ENCODE measurements around the gene KRT77.

Gene KRT77

DNA sequence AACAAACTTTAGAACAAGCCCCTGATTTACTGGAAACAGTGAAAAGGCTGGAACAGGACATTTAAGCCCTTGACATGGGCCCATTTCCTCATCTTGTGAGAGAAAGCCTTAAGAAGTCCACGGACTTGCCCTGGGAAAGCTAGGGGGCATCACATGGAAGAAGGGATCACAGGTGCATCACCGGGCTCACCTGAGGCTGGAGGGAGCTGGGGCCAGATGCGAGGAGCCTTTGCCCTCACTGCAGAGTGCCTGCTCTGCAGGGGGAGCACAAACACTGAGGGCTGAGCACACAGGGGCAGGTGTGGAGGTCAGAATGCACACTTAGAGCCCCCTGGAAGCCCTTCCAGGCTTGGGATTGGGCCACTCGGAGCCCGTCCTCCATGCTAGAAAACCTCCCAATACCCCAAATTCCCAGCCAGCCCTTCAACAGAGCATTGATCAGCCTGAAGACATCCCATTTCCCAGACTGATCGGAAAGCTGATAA is 17.9 kb downstream of the KRT77 start:
- Histone ChIP-seq H3K79me2 (ENCODE audit: low read length) (no peaks in the 10 kb centered on the region), H3K9ac (ENCODE audit: low read length) (no peak overlapping the region), H3K4me1 (ENCODE audit: low read length) (no peaks in the 10 kb centered on the region), H2AFZ (ENCODE audit: low read depth, low read length) (no peak overlapping the region), H3K4me2 (ENCODE audit: low read length) (no peak overlapping the region), H3K9me3 (ENCODE audit: insufficient read depth, low read length) (no peaks in the 10 kb centered on the region), H3K4me3 (ENCODE audit: low read length) (no peak overlapping the region), H4K20me1 (ENCODE audit: insufficient read depth, low read length) (no peaks in the 10 kb centered on the region), H3K36me3 (replicated peaks; ENCODE audit: low read depth, low read length) (no peaks in the 10 kb centered on the region), H3K27me3 (ENCODE audit: low read depth, low read length) (peaks cover 69% of the 10 kb centered on the region), H3K27ac (ENCODE audit: low read length) (no peak overlapping the region)
- TF ChIP-seq, protein P1, sequence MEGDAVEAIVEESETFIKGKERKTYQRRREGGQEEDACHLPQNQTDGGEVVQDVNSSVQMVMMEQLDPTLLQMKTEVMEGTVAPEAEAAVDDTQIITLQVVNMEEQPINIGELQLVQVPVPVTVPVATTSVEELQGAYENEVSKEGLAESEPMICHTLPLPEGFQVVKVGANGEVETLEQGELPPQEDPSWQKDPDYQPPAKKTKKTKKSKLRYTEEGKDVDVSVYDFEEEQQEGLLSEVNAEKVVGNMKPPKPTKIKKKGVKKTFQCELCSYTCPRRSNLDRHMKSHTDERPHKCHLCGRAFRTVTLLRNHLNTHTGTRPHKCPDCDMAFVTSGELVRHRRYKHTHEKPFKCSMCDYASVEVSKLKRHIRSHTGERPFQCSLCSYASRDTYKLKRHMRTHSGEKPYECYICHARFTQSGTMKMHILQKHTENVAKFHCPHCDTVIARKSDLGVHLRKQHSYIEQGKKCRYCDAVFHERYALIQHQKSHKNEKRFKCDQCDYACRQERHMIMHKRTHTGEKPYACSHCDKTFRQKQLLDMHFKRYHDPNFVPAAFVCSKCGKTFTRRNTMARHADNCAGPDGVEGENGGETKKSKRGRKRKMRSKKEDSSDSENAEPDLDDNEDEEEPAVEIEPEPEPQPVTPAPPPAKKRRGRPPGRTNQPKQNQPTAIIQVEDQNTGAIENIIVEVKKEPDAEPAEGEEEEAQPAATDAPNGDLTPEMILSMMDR (IDR thresholded peaks at IDR 0.05; ENCODE audit: low read depth, low read length): no peak
- no peak for TF ChIP-seq EZH2phosphoT487 (IDR thresholded peaks at IDR 0.05; ENCODE audit: low read depth)

DNA sequence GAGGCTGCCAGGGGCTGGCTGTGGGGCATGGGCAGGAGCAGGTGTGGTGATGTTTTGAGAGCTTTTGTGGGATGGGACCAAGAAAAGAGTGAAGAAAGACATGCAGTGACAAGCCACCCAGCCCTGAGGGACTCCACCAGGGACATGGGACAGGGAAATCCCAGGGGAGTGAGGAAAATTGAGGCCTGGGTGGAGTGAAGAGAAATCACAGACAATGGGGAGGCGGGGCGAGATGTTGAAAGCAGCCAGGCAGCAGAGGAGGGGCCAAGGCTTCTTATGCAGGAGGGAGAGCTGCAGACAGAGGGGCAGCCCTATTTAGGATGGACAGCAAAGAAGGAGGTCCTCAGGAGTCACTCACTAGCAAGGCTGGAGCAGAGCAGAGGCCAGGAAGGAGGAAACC is 18.9 kb downstream of the KRT77 start:
- TF ChIP-seq, protein P1 (IDR thresholded peaks at IDR 0.05; ENCODE audit: low read depth, low read length): no peak
- no peak overlapping the region for H3K4me3 ChIP-seq (ENCODE audit: low read length)
- H3K79me2 ChIP-seq (ENCODE audit: low read length): no peaks in the 10 kb centered on the region
- H3K9ac ChIP-seq (ENCODE audit: low read length): no peak overlapping the region
- H3K27me3 ChIP-seq (ENCODE audit: low read depth, low read length): peaks cover 69% of the 10 kb centered on the region
- H3K9me3 ChIP-seq (ENCODE audit: insufficient read depth, low read length): no peaks in the 10 kb centered on the region
- H3K4me1 ChIP-seq (ENCODE audit: low read length): no peaks in the 10 kb centered on the region
- no peak overlapping the region for H3K4me2 ChIP-seq (ENCODE audit: low read length)
- H4K20me1 ChIP-seq (ENCODE audit: insufficient read depth, low read length): no peaks in the 10 kb centered on the region
- no peaks in the 10 kb centered on the region for H3K36me3 ChIP-seq (replicated peaks; ENCODE audit: low read depth, low read length)
- no peak overlapping the region for H2AFZ ChIP-seq (ENCODE audit: low read depth, low read length)
- no peak overlapping the region for H3K27ac ChIP-seq (ENCODE audit: low read length)

- H4K20me1 ChIP-seq (ENCODE audit: insufficient read depth, low read length): no peaks in the 10 kb centered on the region
- H3K27me3 ChIP-seq (ENCODE audit: low read depth, low read length): peaks cover 74% of the 10 kb centered on the region
- no peak overlapping the region for H3K4me2 ChIP-seq (ENCODE audit: low read length)
- H3K4me1 ChIP-seq (ENCODE audit: low read length): no peaks in the 10 kb centered on the region
- TF ChIP-seq, protein P1 (IDR thresholded peaks at IDR 0.05; ENCODE audit: low read depth, low read length): no peak
- no peak for TF ChIP-seq EZH2phosphoT487 (IDR thresholded peaks at IDR 0.05; ENCODE audit: low read depth)
- H3K9ac ChIP-seq (ENCODE audit: low read length): no peak overlapping the region
- no peaks in the 10 kb centered on the region for H3K79me2 ChIP-seq (ENCODE audit: low read length)
- H2AFZ ChIP-seq (ENCODE audit: low read depth, low read length): no peak overlapping the region
- no peaks in the 10 kb centered on the region for H3K9me3 ChIP-seq (ENCODE audit: insufficient read depth, low read length)
- H3K4me3 ChIP-seq (ENCODE audit: low read length): no peak overlapping the region
- no peak overlapping the region for H3K27ac ChIP-seq (ENCODE audit: low read length)
- H3K36me3 ChIP-seq (replicated peaks; ENCODE audit: low read depth, low read length): no peaks in the 10 kb centered on the region
Measured at GRCh38 chr12:52683575-52684300, 19.6 kb downstream of the KRT77 start.

GRCh38 chr12:52682938-52683574 is 20.3 kb downstream of the KRT77 start:
- no peaks in the 10 kb centered on the region for H3K36me3 ChIP-seq (replicated peaks; ENCODE audit: low read depth, low read length)
- no peaks in the 10 kb centered on the region for H3K79me2 ChIP-seq (ENCODE audit: low read length)
- H2AFZ ChIP-seq (ENCODE audit: low read depth, low read length): no peak overlapping the region
- H3K9me3 ChIP-seq (ENCODE audit: insufficient read depth, low read length): no peaks in the 10 kb centered on the region
- no peak overlapping the region for H3K9ac ChIP-seq (ENCODE audit: low read length)
- H3K4me3 ChIP-seq (ENCODE audit: low read length): no peak overlapping the region
- H4K20me1 ChIP-seq (ENCODE audit: insufficient read depth, low read length): no peaks in the 10 kb centered on the region
- no peak overlapping the region for H3K27ac ChIP-seq (ENCODE audit: low read length)
- peaks cover 74% of the 10 kb centered on the region for H3K27me3 ChIP-seq (ENCODE audit: low read depth, low read length)
- H3K4me2 ChIP-seq (ENCODE audit: low read length): no peak overlapping the region
- H3K4me1 ChIP-seq (ENCODE audit: low read length): no peaks in the 10 kb centered on the region
- no peak for TF ChIP-seq EZH2phosphoT487 (IDR thresholded peaks at IDR 0.05; ENCODE audit: low read depth)
- TF ChIP-seq, protein P1 (IDR thresholded peaks at IDR 0.05; ENCODE audit: low read depth, low read length): no peak

All from OCI-LY3 (cell line).